Measurements from ENCODE around the gene MYH6.
"Not testable (repeated sequence)": the region's sequence is repeated elsewhere in the genome, so short reads cannot be mapped to it uniquely, and the experiment has no call there.

The MYH6 gene

GRCh38 chr14:23436327-23437132, 28.5 kb upstream of the MYH6 start:
- peak; percentile 61 for DNase-seq

GRCh38 chr14:23435543-23436326, 27.7 kb upstream of the MYH6 start, which contains the start of gene MYH7:
Gene MYH7 (minus strand): TSS chr14:23435660. CDS start chr14:23433732, 1,928 bp downstream.
- DNase-seq, result peak; percentile 20

GRCh38 chr14:23434488-23435222, 26.6 kb upstream of the MYH6 start:
- DNase-seq, result no peak

GRCh38 chr14:23433457-23433856, 25.4 kb upstream of the MYH6 start:
- no peak for DNase-seq

GRCh38 chr14:23432946-23433345, 24.9 kb upstream of the MYH6 start:
- no peak for DNase-seq

GRCh38 chr14:23432102-23432925, 24.2 kb upstream of the MYH6 start:
- DNase-seq, result no peak

GRCh38 chr14:23431486-23431885, 23.4 kb upstream of the MYH6 start:
- no peak for DNase-seq

- DNase-seq, result no peak
These were observed 22.6 kb upstream of the MYH6 start for GRCh38 chr14:23430723-23431085.

- no peak for DNase-seq
These were observed 22.1 kb upstream of the MYH6 start for GRCh38 chr14:23430016-23430722.

- no peak for DNase-seq
These were observed 20.8 kb upstream of the MYH6 start for GRCh38 chr14:23428686-23429495.

GRCh38 chr14:23425798-23426197, 17.7 kb upstream of the MYH6 start:
- not testable (repeated sequence) for DNase-seq

GRCh38 chr14:23425169-23425568, 17.1 kb upstream of the MYH6 start:
- no peak for DNase-seq

- DNase-seq, result no peak
These were observed 15.6 kb upstream of the MYH6 start for GRCh38 chr14:23423657-23424056.

GRCh38 chr14:23421594-23421993, 13.5 kb upstream of the MYH6 start:
- no peak for DNase-seq

GRCh38 chr14:23419646-23420045, 11.6 kb upstream of the MYH6 start:
- not testable (repeated sequence) for DNase-seq

GRCh38 chr14:23418021-23418420, 9.9 kb upstream of the MYH6 start:
- no peak for DNase-seq

- DNase-seq, result not testable (repeated sequence)
These were observed 9.2 kb upstream of the MYH6 start for GRCh38 chr14:23417269-23417668.

GRCh38 chr14:23416801-23417200, 8.7 kb upstream of the MYH6 start:
- DNase-seq, result no peak

- DNase-seq, result no peak
These were observed 8.0 kb upstream of the MYH6 start for GRCh38 chr14:23415821-23416778.
